MM.1S (cell line): ENCODE data around the gene ZBTB22.
"Not testable (repeated sequence)": the region's sequence is repeated elsewhere in the genome, so short reads cannot be mapped to it uniquely, and the experiment has no call there.

Experiments used
- DNase-seq: peaks from one replicate; pipeline ENCODE4 v3.0.0-alpha.2; 2015
- H2AFZ ChIP-seq: fragments of 300-600 bp; sonication (generic); 2 replicates; pipeline ENCODE4 v1.6.0; 2016; ENCODE audit warnings: antibody characterized with exemption, low read length
- H3F3A ChIP-seq: fragments of 300-600 bp; sonication (generic); 2 replicates; pipeline ENCODE4 v1.6.1; 2016; ENCODE audit warnings: mild to moderate bottlenecking, antibody characterized with exemption, low read length, moderate library complexity, mixed read lengths; ENCODE audit not compliant: insufficient read depth
- H3K27ac ChIP-seq: fragments of 300-600 bp; sonication (generic); 2 replicates; pipeline ENCODE4 v1.5.1; 2016; ENCODE audit warnings: mild to moderate bottlenecking, low read length
- H3K27me3 ChIP-seq: fragments of 300-600 bp; sonication (generic); replicated peaks from 2 replicates; pipeline ENCODE4 v1.6.0; 2016; ENCODE audit warnings: low read length; ENCODE audit not compliant: insufficient read depth
- H3K36me3 ChIP-seq: fragments of 300-600 bp; sonication (generic); replicated peaks from 2 replicates; pipeline ENCODE4 v1.6.1; 2016; ENCODE audit warnings: mild to moderate bottlenecking, low read length, mixed read lengths; ENCODE audit not compliant: insufficient read depth
- H3K4me1 ChIP-seq: fragments of 300-600 bp; sonication (generic); 2 replicates; pipeline ENCODE4 v1.6.1; 2016; ENCODE audit warnings: low read length, mixed read lengths
- H3K4me2 ChIP-seq: fragments of 300-600 bp; sonication (generic); 2 replicates; pipeline ENCODE4 v1.6.0; 2016; ENCODE audit warnings: low read depth, low read length
- H3K4me3 ChIP-seq: fragments of 300-600 bp; sonication (generic); 2 replicates; pipeline ENCODE4 v1.5.1; 2016; ENCODE audit warnings: low read length, mixed read lengths
- H3K79me2 ChIP-seq: fragments of 300-600 bp; sonication (generic); 2 replicates; pipeline ENCODE4 v1.6.1; 2016; ENCODE audit warnings: mixed run types, low read length, mixed read lengths
- H3K9ac ChIP-seq: fragments of 300-600 bp; sonication (generic); 2 replicates; pipeline ENCODE4 v1.6.1; 2016; ENCODE audit warnings: low read length, mixed read lengths
- H3K9me2 ChIP-seq: fragments of 300-600 bp; sonication (generic); replicated peaks from 2 replicates; pipeline ENCODE4 v1.6.1; 2016; ENCODE audit warnings: mild to moderate bottlenecking, low read length, mixed read lengths; ENCODE audit not compliant: insufficient read depth
- H3K9me3 ChIP-seq: fragments of 300-600 bp; sonication (generic); replicated peaks from 2 replicates; pipeline ENCODE4 v1.6.1; 2016; ENCODE audit warnings: mild to moderate bottlenecking, low read length, mixed read lengths; ENCODE audit not compliant: insufficient read depth
- H4K20me1 ChIP-seq: fragments of 300-600 bp; sonication (generic); 2 replicates; pipeline ENCODE4 v1.6.1; 2016; ENCODE audit warnings: mild to moderate bottlenecking, low read length, moderate library complexity, mixed read lengths; ENCODE audit not compliant: insufficient read depth
- CTCF ChIP-seq: fragments of 300-600 bp; sonication (generic); IDR thresholded peaks from 2 replicates; pipeline ENCODE4 v1.5.1; 2016; ENCODE audit warnings: antibody characterized with exemption, low read length, mixed read lengths
- EZH2 ChIP-seq: fragments of 300-600 bp; sonication (generic); optimal IDR thresholded peaks from 2 replicates; pipeline ENCODE3; 2017; ENCODE audit warnings: low read depth, mild to moderate bottlenecking, antibody characterized with exemption, low read length, mixed read lengths
- EZH2phosphoT487 ChIP-seq: fragments of 300-600 bp; sonication (generic); IDR thresholded peaks from 2 replicates; pipeline ENCODE4 v1.6.1; 2018; ENCODE audit warnings: antibody characterized with exemption, low read length

Gene ZBTB22

GRCh38 chr6:33359331-33359730 lies 41.8 kb upstream of the ZBTB22 start:
- H3K4me2 ChIP-seq, result no peak overlapping the region
- H3K9ac ChIP-seq, result no peak overlapping the region
- no peak overlapping the region for H3K4me3 ChIP-seq
- TF ChIP-seq EZH2phosphoT487 (no peak), CTCF (no peak), EZH2 (no peak)
- H3K4me1 ChIP-seq, result no peaks in the 10 kb centered on the region
- no peaks in the 10 kb centered on the region for H3K27me3 ChIP-seq
- H3K79me2 ChIP-seq, result no peaks in the 10 kb centered on the region
- no peaks in the 10 kb centered on the region for H3K9me2 ChIP-seq
- H3F3A ChIP-seq, result no peaks in the 10 kb centered on the region
- H4K20me1 ChIP-seq, result no peaks in the 10 kb centered on the region
- H3K36me3 ChIP-seq, result no peaks in the 10 kb centered on the region
- no peaks in the 10 kb centered on the region for H3K9me3 ChIP-seq
- no peak for DNase-seq
- no peak overlapping the region for H2AFZ ChIP-seq
- no peak overlapping the region for H3K27ac ChIP-seq

- H4K20me1 ChIP-seq, H3K9ac ChIP-seq, H3K4me2 ChIP-seq, H3K27ac ChIP-seq, H3K9me3 ChIP-seq, H3K36me3 ChIP-seq, H2AFZ ChIP-seq, H3K4me3 ChIP-seq, H3K27me3 ChIP-seq, H3K4me1 ChIP-seq, H3K79me2 ChIP-seq, DNase-seq, H3K9me2 ChIP-seq, H3F3A ChIP-seq: not testable (repeated sequence)
These were observed 39.8 kb upstream of the ZBTB22 start for GRCh38 chr6:33357160-33357871.

GRCh38 chr6:33356295-33356694 lies 38.8 kb upstream of the ZBTB22 start:
- H3F3A ChIP-seq, result no peaks in the 10 kb centered on the region

GRCh38 chr6:33355860-33356259 lies 38.3 kb upstream of the ZBTB22 start:
- not testable (repeated sequence) for H3K9me2 ChIP-seq, H3K4me3 ChIP-seq

More at GRCh38 chr6:33356295-33356694, 38.8 kb upstream of the ZBTB22 start:
- no peaks in the 10 kb centered on the region for H3K27me3 ChIP-seq
- TF ChIP-seq CTCF (no peak), EZH2 (no peak), EZH2phosphoT487 (no peak)
- no peak overlapping the region for H2AFZ ChIP-seq
- H3K4me3 ChIP-seq, result no peak overlapping the region
- H3K9me2 ChIP-seq, result no peaks in the 10 kb centered on the region
- no peaks in the 10 kb centered on the region for H4K20me1 ChIP-seq
- DNase-seq, result no peak
- H3K27ac ChIP-seq, result no peak overlapping the region
- no peaks in the 10 kb centered on the region for H3K4me1 ChIP-seq
- H3K9ac ChIP-seq, result no peak overlapping the region
- H3K9me3 ChIP-seq, result no peaks in the 10 kb centered on the region
- H3K79me2 ChIP-seq, result no peaks in the 10 kb centered on the region
- no peak overlapping the region for H3K4me2 ChIP-seq
- no peaks in the 10 kb centered on the region for H3K36me3 ChIP-seq

More at GRCh38 chr6:33355860-33356259, 38.3 kb upstream of the ZBTB22 start:
- not testable (repeated sequence) for H3K27ac ChIP-seq, H4K20me1 ChIP-seq, H3K27me3 ChIP-seq, H3K4me2 ChIP-seq, DNase-seq, H3K9ac ChIP-seq, H3F3A ChIP-seq, H3K4me1 ChIP-seq, H3K36me3 ChIP-seq, H2AFZ ChIP-seq, H3K9me3 ChIP-seq, H3K79me2 ChIP-seq
